GM19035 (cell line): ENCODE data around the gene CEP57L1.
A peak's percentile ranks its signal among the peaks of the same experiment; 100 is the strongest.
"Not testable (repeated sequence)": the region's sequence is repeated elsewhere in the genome, so short reads cannot be mapped to it uniquely, and the experiment has no call there.

Experiments used
- ATAC-seq: cut with Tn5 transposase; IDR thresholded peaks from one replicate; pipeline ENCODE4 v1.9.1; 2021; ENCODE audit not compliant: unreplicated experiment

The CEP57L1 gene

GRCh38 chr6:109104512-109104911 is 9.2 kb downstream of the CEP57L1 start:
- no peak for ATAC-seq

GRCh38 chr6:109105681-109106080 is 10.4 kb downstream of the CEP57L1 start:
- no peak for ATAC-seq

- ATAC-seq = not testable (repeated sequence)
Measured at GRCh38 chr6:109109663-109110062, 14.4 kb downstream of the CEP57L1 start.

- not testable (repeated sequence) for ATAC-seq
Measured at GRCh38 chr6:109112663-109113062, 17.4 kb downstream of the CEP57L1 start.

GRCh38 chr6:109117346-109118035 is 22.2 kb downstream of the CEP57L1 start:
- peak; percentile 53 for ATAC-seq

GRCh38 chr6:109118337-109118736 is 23.0 kb downstream of the CEP57L1 start:
- ATAC-seq = no peak

GRCh38 chr6:109118871-109119354 is 23.6 kb downstream of the CEP57L1 start:
- ATAC-seq = no peak

GRCh38 chr6:109121411-109121810 is 26.1 kb downstream of the CEP57L1 start:
- ATAC-seq = no peak

GRCh38 chr6:109124219-109124618 is 28.9 kb downstream of the CEP57L1 start:
- no peak for ATAC-seq

- no peak for ATAC-seq
Measured at GRCh38 chr6:109125504-109125903, 30.2 kb downstream of the CEP57L1 start.

- ATAC-seq = no peak
Measured at GRCh38 chr6:109130065-109130464, 34.8 kb downstream of the CEP57L1 start.

- not testable (repeated sequence) for ATAC-seq
Measured at GRCh38 chr6:109135600-109135999, 40.3 kb downstream of the CEP57L1 start.

GRCh38 chr6:109136039-109136438 is 40.7 kb downstream of the CEP57L1 start:
- ATAC-seq = not testable (repeated sequence)

GRCh38 chr6:109136530-109136929 is 41.2 kb downstream of the CEP57L1 start:
- not testable (repeated sequence) for ATAC-seq

- ATAC-seq = no peak
Measured at GRCh38 chr6:109139109-109139508, 43.8 kb downstream of the CEP57L1 start.

GRCh38 chr6:109142067-109142466 is 46.8 kb downstream of the CEP57L1 start:
- not testable (repeated sequence) for ATAC-seq

- ATAC-seq = no peak
Measured at GRCh38 chr6:109143191-109143590, 47.9 kb downstream of the CEP57L1 start.

GRCh38 chr6:109148251-109148650 is 52.9 kb downstream of the CEP57L1 start:
- not testable (repeated sequence) for ATAC-seq

GRCh38 chr6:109148716-109149115 is 53.4 kb downstream of the CEP57L1 start:
- ATAC-seq = not testable (repeated sequence)

- ATAC-seq = no peak
Measured at GRCh38 chr6:109153752-109154151, 58.4 kb downstream of the CEP57L1 start.

GRCh38 chr6:109164331-109164730 is 69.0 kb downstream of the CEP57L1 start:
- ATAC-seq = no peak

- no peak for ATAC-seq
Measured at GRCh38 chr6:109165392-109165974, 70.2 kb downstream of the CEP57L1 start.
